Body of pancreas (tissue), 4 donors: ENCODE measurements around the gene AMPH.

Experiments
- POLR2A ChIP-seq, 3 donors: fragments of 450-650 bp; IDR thresholded peaks; one replicate each; pipeline ENCODE4 v1.6.1; 2016; ENCODE audit warnings: antibody characterized with exemption in 3 of 3, mild to moderate bottlenecking in 2 of 3
- TF ChIP-seq, protein P1 (sequence below), 7 experiments: fragments of 450-650 bp in 4 of 7; fragments of 200-600 bp in 3 of 7; sonication (generic) in 3 of 7; IDR thresholded peaks; one replicate each; pipeline ENCODE4 v1.5.1; 2016 to 2019; ENCODE audit warnings: antibody characterized with exemption in 7 of 7

DNA sequence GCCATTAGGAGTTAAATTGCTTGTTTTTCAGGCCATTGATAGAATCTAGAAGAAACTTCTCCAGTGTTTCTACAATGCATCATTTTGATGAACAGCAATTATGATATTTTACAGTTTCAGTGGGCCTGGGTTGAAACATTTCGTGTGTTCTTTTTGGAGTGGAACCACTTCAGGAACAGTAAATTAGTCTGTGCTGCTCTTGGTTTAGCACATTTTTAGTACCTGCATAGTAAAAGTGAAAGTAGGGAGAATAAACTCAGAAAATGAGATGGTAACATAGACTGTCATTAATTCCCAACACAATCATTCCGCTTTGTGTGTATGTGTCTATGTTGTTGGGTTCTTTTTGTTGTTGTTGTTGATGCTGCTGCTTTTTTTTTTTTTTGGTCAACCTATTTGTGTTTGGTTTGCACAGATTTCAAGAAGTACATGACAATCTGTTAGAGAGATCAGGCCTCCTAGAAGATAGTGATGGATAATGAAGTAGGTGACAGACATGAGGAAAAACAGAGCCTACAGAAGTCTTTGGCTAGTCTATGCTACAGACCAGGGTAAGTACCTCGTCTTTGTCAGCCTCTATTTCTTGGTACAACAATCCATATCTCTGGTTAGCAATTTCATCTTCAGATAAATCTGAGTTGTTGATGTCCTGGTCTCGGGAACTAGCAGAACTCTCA is 203.8 kb downstream of the AMPH start:
- TF ChIP-seq POLR2A (IDR thresholded peaks at IDR 0.05), result no peak
- TF ChIP-seq, protein P1, sequence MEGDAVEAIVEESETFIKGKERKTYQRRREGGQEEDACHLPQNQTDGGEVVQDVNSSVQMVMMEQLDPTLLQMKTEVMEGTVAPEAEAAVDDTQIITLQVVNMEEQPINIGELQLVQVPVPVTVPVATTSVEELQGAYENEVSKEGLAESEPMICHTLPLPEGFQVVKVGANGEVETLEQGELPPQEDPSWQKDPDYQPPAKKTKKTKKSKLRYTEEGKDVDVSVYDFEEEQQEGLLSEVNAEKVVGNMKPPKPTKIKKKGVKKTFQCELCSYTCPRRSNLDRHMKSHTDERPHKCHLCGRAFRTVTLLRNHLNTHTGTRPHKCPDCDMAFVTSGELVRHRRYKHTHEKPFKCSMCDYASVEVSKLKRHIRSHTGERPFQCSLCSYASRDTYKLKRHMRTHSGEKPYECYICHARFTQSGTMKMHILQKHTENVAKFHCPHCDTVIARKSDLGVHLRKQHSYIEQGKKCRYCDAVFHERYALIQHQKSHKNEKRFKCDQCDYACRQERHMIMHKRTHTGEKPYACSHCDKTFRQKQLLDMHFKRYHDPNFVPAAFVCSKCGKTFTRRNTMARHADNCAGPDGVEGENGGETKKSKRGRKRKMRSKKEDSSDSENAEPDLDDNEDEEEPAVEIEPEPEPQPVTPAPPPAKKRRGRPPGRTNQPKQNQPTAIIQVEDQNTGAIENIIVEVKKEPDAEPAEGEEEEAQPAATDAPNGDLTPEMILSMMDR (IDR thresholded peaks at IDR 0.05), result no peak
